Thyroid gland (tissue), 4 donors: ENCODE results near the gene KIR3DL2.
"Not testable (repeated sequence)": the region's sequence is repeated elsewhere in the genome, so short reads cannot be mapped to it uniquely, and the experiment has no call there.

Experiments used
- CTCF ChIP-seq, 6 experiments: fragments of 200-600 bp in 3 of 6; fragments of 450-650 bp in 3 of 6; sonication (generic) in 3 of 6; IDR thresholded peaks; one replicate each; pipeline ENCODE4 v1.5.1; 2016 to 2019; ENCODE audit warnings: antibody characterized with exemption in 6 of 6, mild to moderate bottlenecking in 2 of 6, inconsistent platforms in 1 of 6, moderate library complexity in 1 of 6
- POLR2A ChIP-seq, 2 donors: fragments of 450-650 bp; IDR thresholded peaks; one replicate each; pipeline ENCODE4 v1.6.1; 2017; ENCODE audit warnings: antibody characterized with exemption in 2 of 2, mild to moderate bottlenecking in 2 of 2, moderate library complexity in 1 of 2

GRCh38 chr19:54894106-54894505, 43.9 kb downstream of the KIR3DL2 start:
- not testable (repeated sequence) for TF ChIP-seq POLR2A, CTCF (IDR thresholded peaks at IDR 0.05)
